K562 (cell line): ENCODE results near the gene SOX8. TPM values are rescaled to one million over a fixed set of nuclear protein-coding genes. Genes with fewer than 3 reads are reported as not detected.

Experiments
- ATAC-seq: fragments of 200-7000 bp; cut with Tn5 transposase; 3 replicates; pipeline ENCODE4 v1.9.1; 2020; ENCODE audit warnings: moderate library complexity
- BruUV-seq: library from RNA; stranded (reverse); fragments of 400-500 nt; replicated peaks from 2 replicates; lab custom pipeline; 2021; lab: Mats Ljungman, UMichigan
- CTCF ChIA-PET: fragments of 300-600 bp; formaldehyde crosslinking; extraction: SDS; loops from one replicate; lab custom pipeline; 2021; ENCODE audit warnings: low intra/inter-chr PET ratio; lab: Yijun Ruan, JAX
- POLR2A ChIA-PET: fragments of 300-600, 350-650 bp; sonication (Branson Sonifier 250); formaldehyde crosslinking; extraction: SDS; loops from one replicate; lab custom pipeline; 2021; ENCODE audit warnings: antibody characterized with exemption, inconsistent platforms; lab: Yijun Ruan, JAX
- DNase-seq, 4 experiments: peaks; one replicate each; pipeline versions ENCODE4 v3.0.0 to v3.0.0-alpha.2; 2011 to 2018; ENCODE audit warnings: low spot score in 3 of 4, mixed read lengths in 3 of 4; ENCODE audit errors: extremely low read depth in 1 of 4
- FAIRE-seq: peaks from 2 replicates; lab custom pipeline; 2011; peaks lifted over from hg19 to GRCh38; lab: Jason Lieb, UNC
- H2AFZ ChIP-seq: 2 replicates; pipeline ENCODE4 v1.6.0; 2011; ENCODE audit warnings: low read depth, low read length, control low read depth, inconsistent platforms
- H3K27ac ChIP-seq: fragments of 200-600 bp; 3 replicates; pipeline ENCODE4 v1.8.0; 2011; ENCODE audit warnings: low read depth, mild to moderate bottlenecking, control low read depth, inconsistent platforms, low read length, moderate library complexity, mixed read lengths; ENCODE audit errors: extremely low read depth
- H3K27me3 ChIP-seq, 2 experiments: fragments of 300-600 bp in 1 of 2; 2 replicates in 1 of 2; 3 replicates in 1 of 2; pipeline versions ENCODE4 v1.6.0 to v1.8.0; 2011; ENCODE audit warnings: inconsistent platforms in 2 of 2, low read length in 2 of 2, mild to moderate bottlenecking in 1 of 2, mixed read lengths in 1 of 2, moderate library complexity in 1 of 2; ENCODE audit not compliant: control insufficient read depth in 2 of 2, insufficient read depth in 2 of 2
- H3K36me3 ChIP-seq: fragments of 300-600 bp; 3 replicates; pipeline ENCODE4 v1.8.0; 2011; ENCODE audit warnings: mild to moderate bottlenecking, low read length, inconsistent platforms; ENCODE audit not compliant: control insufficient read depth, insufficient read depth
- H3K4me1 ChIP-seq, 2 experiments: fragments of 200-600 bp in 1 of 2; replicated peaks in 1 of 2; 2 replicates in 1 of 2; 3 replicates in 1 of 2; pipeline versions ENCODE4 v1.5.1 to v1.8.0; 2011; ENCODE audit warnings: inconsistent platforms in 2 of 2, low read length in 2 of 2, mild to moderate bottlenecking in 1 of 2, mixed read lengths in 1 of 2, moderate library complexity in 1 of 2; ENCODE audit not compliant: control insufficient read depth in 2 of 2, insufficient read depth in 2 of 2
- H3K4me2 ChIP-seq: 2 replicates; pipeline ENCODE4 v1.6.1; 2011; ENCODE audit warnings: low read length, control low read depth, inconsistent platforms, mixed read lengths; ENCODE audit not compliant: insufficient read depth
- H3K4me3 ChIP-seq: fragments of 200-600 bp; sonication (generic), shearing (Covaris generic); 2 replicates; pipeline ENCODE4 v1.5.1; 2016; ENCODE audit warnings: control low read depth, inconsistent platforms
- H3K79me2 ChIP-seq: fragments of 200-600 bp; 3 replicates; pipeline ENCODE4 v1.8.0; 2011; ENCODE audit warnings: low read length, inconsistent platforms; ENCODE audit not compliant: control insufficient read depth, insufficient read depth
- H3K9ac ChIP-seq, 2 experiments: 2 replicates each; pipeline versions ENCODE4 v1.6.0 to v1.6.1; 2011; ENCODE audit warnings: low read depth in 2 of 2, low read length in 2 of 2, control low read depth in 1 of 2, inconsistent platforms in 1 of 2, mild to moderate bottlenecking in 1 of 2, mixed read lengths in 1 of 2; ENCODE audit not compliant: insufficient read depth in 1 of 2
- H3K9me1 ChIP-seq: one replicate; pipeline ENCODE4 v1.6.0; 2011; ENCODE audit warnings: inconsistent platforms, mild to moderate bottlenecking, low read length, moderate library complexity; ENCODE audit not compliant: control insufficient read depth, insufficient read depth
- H3K9me3 ChIP-seq: replicated peaks from 2 replicates; pipeline ENCODE4 v1.5.1; 2011; ENCODE audit warnings: low read depth, low read length, inconsistent platforms; ENCODE audit not compliant: control insufficient read depth, insufficient read depth
- H4K20me1 ChIP-seq: replicated peaks from 2 replicates; pipeline ENCODE4 v1.6.1; 2011; ENCODE audit warnings: low read length, inconsistent platforms, mixed read lengths; ENCODE audit not compliant: control insufficient read depth, insufficient read depth
- HDAC8 ChIP-seq: fragments of 450-650 bp; IDR thresholded peaks from 2 replicates; pipeline ENCODE4 v1.6.1; 2016; ENCODE audit warnings: mild to moderate bottlenecking, missing genetic modification characterization, moderate library complexity, missing compliant biosample characterization
- NFE2L1 ChIP-seq: fragments of 450-650 bp; IDR thresholded peaks from 2 replicates; pipeline ENCODE4 v1.6.1; 2016; ENCODE audit warnings: missing genetic modification characterization, low read depth, mild to moderate bottlenecking, missing compliant biosample characterization, moderate library complexity, borderline replicate concordance
- RNF2 ChIP-seq: sonication (generic); IDR thresholded peaks from 2 replicates; pipeline ENCODE4 v1.6.1; 2016
- ZNF121 ChIP-seq: sonication (generic); formaldehyde crosslinking; conservative IDR thresholded peaks from 2 replicates; pipeline ENCODE4 v1.8.0; 2022; ENCODE audit warnings: missing genetic modification reagents
- ZNF395 ChIP-seq: fragments of 200-800 bp; sonication (Bioruptor generic); IDR thresholded peaks from 2 replicates; pipeline ENCODE4 v1.6.1; 2017; ENCODE audit warnings: missing genetic modification characterization, missing compliant biosample characterization
- WGBS: fragments of 100-300 bp; shearing (Covaris generic); methylation state at CpG from one replicate; pipeline ENCODE4 v1.1.6; 2016; ENCODE audit warnings: low coverage, mixed read lengths; ENCODE audit not compliant: insufficient coverage; ENCODE audit errors: missing lambda C conversion rate; 5-methylcytosine and 5-hydroxymethylcytosine counted together
- in situ Hi-C: fragments of 300-500 bp; cut with MboI; formaldehyde crosslinking; loops from 4 replicates; pipeline ENCODE4 v1.15.0; 2018; ENCODE audit warnings: inconsistent platforms, mixed read lengths
- intact Hi-C: fragments of 100-400 bp; cut with micrococcal nuclease; formaldehyde crosslinking; loops from 2 replicates; pipeline ENCODE4 v1.14.2; 2022
- polyA plus RNA-seq, 8 experiments: library from polyadenylated mRNA; depleted of rRNA in 4 of 8; stranded (reverse) in 5 of 8; unstranded in 3 of 8; fragments of >200 nt; fragmentation: Nextera tagmentation in 2 of 8; fragmentation: Illumina TruSeq in 1 of 8; extraction: Ambion mirVana in 2 of 8; extraction: Trizol in 1 of 8; gene quantifications; 2 replicates each; pipeline versions ENCODE4 v1.2.1 to v1.2.3, GENCODE V29; 2011 to 2014; ENCODE audit warnings: inconsistent platforms in 1 of 8, missing spikeins in 1 of 8
- total RNA-seq, 7 experiments: library from RNA; depleted of rRNA in 6 of 7; stranded (reverse); fragments of >200 nt in 6 of 7; fragmentation: Illumina TruSeq in 2 of 7; extraction: Trizol in 2 of 7; gene quantifications; 2 replicates each; pipeline versions ENCODE4 v1.2.1 to v1.2.3, GENCODE V29; 2011 to 2021; ENCODE audit warnings: low replicate concordance in 1 of 7

SOX8 gene
- total and polyA plus RNA-seq, 9 of the 15 experiments (the other 6 are each of a cell fraction or from before 2014, with no cell fraction given) = 0.07 to 0.15 (median 0.15) TPM; not detected in 6

- in situ Hi-C loops (no loop called here), intact Hi-C loops (no loop called here)
- Histone ChIP-seq H4K20me1 (peaks cover 19% of the 10 kb centered on the region), H3K27ac (no peak overlapping the region), H3K9me1 (no peaks in the 10 kb centered on the region), H3K4me3 (no peak overlapping the region), H2AFZ (no peak overlapping the region), H3K4me1 (peaks cover 0 to 68% of the 10 kb centered on the region in 2 experiments; a peak in 2 of 5 replicates), H3K27me3 (peaks cover 22 to 81% of the 10 kb centered on the region in 2 experiments; a peak in 4 of 5 replicates), H3K4me2 (no peak overlapping the region), H3K9me3 (no peaks in the 10 kb centered on the region), H3K79me2 (no peaks in the 10 kb centered on the region), H3K9ac (no peak overlapping the region), H3K36me3 (no peaks in the 10 kb centered on the region)
- no TSS peak for BruUV-seq
- WGBS = 40% methylated on average over 1 of the region's 31 CpGs
- ATAC-seq (no peak), FAIRE-seq (no peak), DNase-seq (no peak)
- ChIA-PET POLR2A (no interaction called here), CTCF (no interaction called here)
- TF ChIP-seq NFE2L1 (no peak), HDAC8 (no peak), RNF2 (no peak), ZNF395 (CRISPR knock-in tag) (no peak), ZNF121 (CRISPR knock-in tag) (no peak)
These were observed 1.0 kb upstream of the SOX8 start for GRCh38 chr16:980595-980854.
